K562 (cell line): ENCODE measurements around the gene IGIP. TPM values are rescaled to one million over a fixed set of nuclear protein-coding genes. Genes with fewer than 3 reads are reported as not detected.

Source experiments
- ATAC-seq: fragments of 200-7000 bp; cut with Tn5 transposase; 3 replicates; pipeline ENCODE4 v1.9.1; 2020; ENCODE audit warnings: moderate library complexity
- BruUV-seq: library from RNA; stranded (reverse); fragments of 400-500 nt; replicated peaks from 2 replicates; lab custom pipeline; 2021; lab: Mats Ljungman, UMichigan
- CTCF ChIA-PET: fragments of 300-600 bp; formaldehyde crosslinking; extraction: SDS; loops from one replicate; lab custom pipeline; 2021; ENCODE audit warnings: low intra/inter-chr PET ratio; lab: Yijun Ruan, JAX
- POLR2A ChIA-PET: fragments of 300-600, 350-650 bp; sonication (Branson Sonifier 250); formaldehyde crosslinking; extraction: SDS; loops from one replicate; lab custom pipeline; 2021; ENCODE audit warnings: antibody characterized with exemption, inconsistent platforms; lab: Yijun Ruan, JAX
- DNase-seq, 4 experiments: peaks; one replicate each; pipeline versions ENCODE4 v3.0.0 to v3.0.0-alpha.2; 2011 to 2018; ENCODE audit warnings: low spot score in 3 of 4, mixed read lengths in 3 of 4; ENCODE audit errors: extremely low read depth in 1 of 4
- FAIRE-seq: peaks from 2 replicates; lab custom pipeline; 2011; peaks lifted over from hg19 to GRCh38; lab: Jason Lieb, UNC
- H2AFZ ChIP-seq: 2 replicates; pipeline ENCODE4 v1.6.0; 2011; ENCODE audit warnings: low read depth, low read length, control low read depth, inconsistent platforms
- H3K27ac ChIP-seq: fragments of 200-600 bp; 3 replicates; pipeline ENCODE4 v1.8.0; 2011; ENCODE audit warnings: low read depth, mild to moderate bottlenecking, control low read depth, inconsistent platforms, low read length, moderate library complexity, mixed read lengths; ENCODE audit errors: extremely low read depth
- H3K27me3 ChIP-seq, 2 experiments: fragments of 300-600 bp in 1 of 2; 2 replicates in 1 of 2; 3 replicates in 1 of 2; pipeline versions ENCODE4 v1.6.0 to v1.8.0; 2011; ENCODE audit warnings: inconsistent platforms in 2 of 2, low read length in 2 of 2, mild to moderate bottlenecking in 1 of 2, mixed read lengths in 1 of 2, moderate library complexity in 1 of 2; ENCODE audit not compliant: control insufficient read depth in 2 of 2, insufficient read depth in 2 of 2
- H3K36me3 ChIP-seq: fragments of 300-600 bp; 3 replicates; pipeline ENCODE4 v1.8.0; 2011; ENCODE audit warnings: mild to moderate bottlenecking, low read length, inconsistent platforms; ENCODE audit not compliant: control insufficient read depth, insufficient read depth
- H3K4me1 ChIP-seq, 2 experiments: fragments of 200-600 bp in 1 of 2; replicated peaks in 1 of 2; 2 replicates in 1 of 2; 3 replicates in 1 of 2; pipeline versions ENCODE4 v1.5.1 to v1.8.0; 2011; ENCODE audit warnings: inconsistent platforms in 2 of 2, low read length in 2 of 2, mild to moderate bottlenecking in 1 of 2, mixed read lengths in 1 of 2, moderate library complexity in 1 of 2; ENCODE audit not compliant: control insufficient read depth in 2 of 2, insufficient read depth in 2 of 2
- H3K4me2 ChIP-seq: 2 replicates; pipeline ENCODE4 v1.6.1; 2011; ENCODE audit warnings: low read length, control low read depth, inconsistent platforms, mixed read lengths; ENCODE audit not compliant: insufficient read depth
- H3K4me3 ChIP-seq: fragments of 200-600 bp; sonication (generic), shearing (Covaris generic); 2 replicates; pipeline ENCODE4 v1.5.1; 2016; ENCODE audit warnings: control low read depth, inconsistent platforms
- H3K79me2 ChIP-seq: fragments of 200-600 bp; 3 replicates; pipeline ENCODE4 v1.8.0; 2011; ENCODE audit warnings: low read length, inconsistent platforms; ENCODE audit not compliant: control insufficient read depth, insufficient read depth
- H3K9ac ChIP-seq, 2 experiments: 2 replicates each; pipeline versions ENCODE4 v1.6.0 to v1.6.1; 2011; ENCODE audit warnings: low read depth in 2 of 2, low read length in 2 of 2, control low read depth in 1 of 2, inconsistent platforms in 1 of 2, mild to moderate bottlenecking in 1 of 2, mixed read lengths in 1 of 2; ENCODE audit not compliant: insufficient read depth in 1 of 2
- H3K9me1 ChIP-seq: one replicate; pipeline ENCODE4 v1.6.0; 2011; ENCODE audit warnings: inconsistent platforms, mild to moderate bottlenecking, low read length, moderate library complexity; ENCODE audit not compliant: control insufficient read depth, insufficient read depth
- H3K9me3 ChIP-seq: replicated peaks from 2 replicates; pipeline ENCODE4 v1.5.1; 2011; ENCODE audit warnings: low read depth, low read length, inconsistent platforms; ENCODE audit not compliant: control insufficient read depth, insufficient read depth
- H4K20me1 ChIP-seq: replicated peaks from 2 replicates; pipeline ENCODE4 v1.6.1; 2011; ENCODE audit warnings: low read length, inconsistent platforms, mixed read lengths; ENCODE audit not compliant: control insufficient read depth, insufficient read depth
- CEBPG ChIP-seq, 3 experiments: fragments of 200-800 bp in 1 of 3; sonication (Bioruptor generic) in 1 of 3; sonication (generic) in 1 of 3; formaldehyde crosslinking in 1 of 3; IDR thresholded peaks in 2 of 3; conservative IDR thresholded peaks in 1 of 3; 2 replicates each; pipeline versions ENCODE4 v1.6.1 to v1.8.0; 2016 to 2022; ENCODE audit warnings: missing compliant biosample characterization in 2 of 3, missing genetic modification characterization in 2 of 3, mild to moderate bottlenecking in 1 of 3, missing genetic modification reagents in 1 of 3
- NFE2 ChIP-seq: IDR thresholded peaks from 2 replicates; pipeline ENCODE4 v1.6.1; 2014; ENCODE audit warnings: antibody characterized with exemption, low read depth
- in situ Hi-C: fragments of 300-500 bp; cut with MboI; formaldehyde crosslinking; loops from 4 replicates; pipeline ENCODE4 v1.15.0; 2018; ENCODE audit warnings: inconsistent platforms, mixed read lengths
- intact Hi-C: fragments of 100-400 bp; cut with micrococcal nuclease; formaldehyde crosslinking; loops from 2 replicates; pipeline ENCODE4 v1.14.2; 2022
- polyA plus RNA-seq, 8 experiments: library from polyadenylated mRNA; depleted of rRNA in 4 of 8; stranded (reverse) in 5 of 8; unstranded in 3 of 8; fragments of >200 nt; fragmentation: Nextera tagmentation in 2 of 8; fragmentation: Illumina TruSeq in 1 of 8; extraction: Ambion mirVana in 2 of 8; extraction: Trizol in 1 of 8; gene quantifications; 2 replicates each; pipeline versions ENCODE4 v1.2.1 to v1.2.3, GENCODE V29; 2011 to 2014; ENCODE audit warnings: inconsistent platforms in 1 of 8, missing spikeins in 1 of 8
- total RNA-seq, 7 experiments: library from RNA; depleted of rRNA in 6 of 7; stranded (reverse); fragments of >200 nt in 6 of 7; fragmentation: Illumina TruSeq in 2 of 7; extraction: Trizol in 2 of 7; gene quantifications; 2 replicates each; pipeline versions ENCODE4 v1.2.1 to v1.2.3, GENCODE V29; 2011 to 2021; ENCODE audit warnings: low replicate concordance in 1 of 7
- TF ChIP-seq, protein P1 (sequence below): fragments of 250-450 bp; sonication (Bioruptor Pico); IDR thresholded peaks from 2 replicates; pipeline ENCODE4 v1.4.0; 2020; ENCODE audit warnings: mild to moderate bottlenecking, moderate library complexity

IGIP gene
- total and polyA plus RNA-seq, 9 of the 15 experiments (the other 6 are each of a cell fraction or from before 2014, with no cell fraction given): 0.52 to 1.6 (median 1.2) TPM

DNA sequence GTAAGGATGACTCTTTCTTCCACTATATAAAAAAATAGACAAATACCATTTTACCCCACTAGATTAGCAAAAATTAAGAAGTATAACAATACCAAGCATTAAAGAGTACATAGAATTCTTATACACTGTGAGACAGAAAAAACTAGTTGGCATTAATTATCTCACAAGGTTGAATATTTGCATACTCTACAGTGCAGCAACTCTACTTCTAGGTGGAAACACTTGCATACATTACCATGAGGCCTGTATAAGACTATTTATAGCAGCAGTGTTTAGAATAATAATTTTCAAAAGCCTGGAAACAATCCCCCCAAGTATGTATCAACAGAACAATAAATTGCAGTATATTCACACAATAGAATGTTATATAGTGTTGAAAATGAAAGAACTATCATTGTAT lies 30.8 kb upstream of the IGIP start:
- BruUV-seq: no TSS peak
- no peak overlapping the region for H3K27ac ChIP-seq
- peaks cover 8% of the 10 kb centered on the region for H3K9me3 ChIP-seq
- H3K9me1 ChIP-seq: no peaks in the 10 kb centered on the region
- DNase-seq (no peak), FAIRE-seq (no peak), ATAC-seq (no peak)
- no peak overlapping the region for H2AFZ ChIP-seq
- POLR2A ChIA-PET: no interaction called here
- no peak overlapping the region for H3K9ac ChIP-seq
- H3K79me2 ChIP-seq: no peaks in the 10 kb centered on the region
- no peaks in the 10 kb centered on the region for H4K20me1 ChIP-seq
- no peaks in the 10 kb centered on the region; a peak in 1 of 5 replicates for H3K27me3 ChIP-seq
- H3K4me3 ChIP-seq: no peak overlapping the region
- intact Hi-C loops: no loop called here
- CTCF ChIA-PET: no interaction called here
- in situ Hi-C loops: no loop called here
- no peak for TF ChIP-seq NFE2
- no peak for TF ChIP-seq CEBPG (CRISPR knock-in tag; IDR thresholded peaks at IDR 0.05)
- no peak for TF ChIP-seq CEBPG (tag; conservative IDR thresholded peaks at IDR 0.05 in 1 of 2, IDR thresholded peaks at IDR 0.05 in 1 of 2)
- TF ChIP-seq, protein P1, sequence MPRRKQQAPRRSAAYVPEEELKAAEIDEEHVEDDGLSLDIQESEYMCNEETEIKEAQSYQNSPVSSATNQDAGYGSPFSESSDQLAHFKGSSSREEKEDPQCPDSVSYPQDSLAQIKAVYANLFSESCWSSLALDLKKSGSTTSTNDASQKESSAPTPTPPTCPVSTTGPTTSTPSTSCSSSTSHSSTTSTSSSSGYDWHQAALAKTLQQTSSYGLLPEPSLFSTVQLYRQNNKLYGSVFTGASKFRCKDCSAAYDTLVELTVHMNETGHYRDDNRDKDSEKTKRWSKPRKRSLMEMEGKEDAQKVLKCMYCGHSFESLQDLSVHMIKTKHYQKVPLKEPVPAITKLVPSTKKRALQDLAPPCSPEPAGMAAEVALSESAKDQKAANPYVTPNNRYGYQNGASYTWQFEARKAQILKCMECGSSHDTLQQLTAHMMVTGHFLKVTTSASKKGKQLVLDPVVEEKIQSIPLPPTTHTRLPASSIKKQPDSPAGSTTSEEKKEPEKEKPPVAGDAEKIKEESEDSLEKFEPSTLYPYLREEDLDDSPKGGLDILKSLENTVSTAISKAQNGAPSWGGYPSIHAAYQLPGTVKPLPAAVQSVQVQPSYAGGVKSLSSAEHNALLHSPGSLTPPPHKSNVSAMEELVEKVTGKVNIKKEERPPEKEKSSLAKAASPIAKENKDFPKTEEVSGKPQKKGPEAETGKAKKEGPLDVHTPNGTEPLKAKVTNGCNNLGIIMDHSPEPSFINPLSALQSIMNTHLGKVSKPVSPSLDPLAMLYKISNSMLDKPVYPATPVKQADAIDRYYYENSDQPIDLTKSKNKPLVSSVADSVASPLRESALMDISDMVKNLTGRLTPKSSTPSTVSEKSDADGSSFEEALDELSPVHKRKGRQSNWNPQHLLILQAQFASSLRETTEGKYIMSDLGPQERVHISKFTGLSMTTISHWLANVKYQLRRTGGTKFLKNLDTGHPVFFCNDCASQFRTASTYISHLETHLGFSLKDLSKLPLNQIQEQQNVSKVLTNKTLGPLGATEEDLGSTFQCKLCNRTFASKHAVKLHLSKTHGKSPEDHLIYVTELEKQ (CRISPR knock-in tag): no peak
- no peaks in the 10 kb centered on the region for H3K36me3 ChIP-seq
- H3K4me2 ChIP-seq: no peak overlapping the region
- H3K4me1 ChIP-seq: no peaks in the 10 kb centered on the region
